Fibroblast of villous mesenchyme (primary cell): Measurements from ENCODE around the gene MSI2. TPM values are rescaled to one million over a fixed set of nuclear protein-coding genes. Genes with fewer than 3 reads are reported as not detected.

Experiments
- DNase-seq: peaks from one replicate; pipeline ENCODE4 v3.0.0-alpha.2; 2010; ENCODE audit warnings: low read depth
- H3K4me3 ChIP-seq: 2 replicates; pipeline ENCODE4 v1.5.1; 2011; ENCODE audit warnings: low read depth, mild to moderate bottlenecking, low read length
- total RNA-seq: library from RNA; depleted of rRNA; stranded (reverse); fragments of >200 nt; gene quantifications from 2 replicates; pipeline ENCODE4 v1.2.3, GENCODE V29; 2012
- TF ChIP-seq, protein P1 (sequence below): IDR thresholded peaks from 2 replicates; pipeline ENCODE4 v1.5.1; 2012; ENCODE audit warnings: low read depth, mild to moderate bottlenecking, low read length; ENCODE audit not compliant: insufficient read depth

MSI2 gene
- total RNA-seq, 1 donor, result 50.1 TPM

DNA sequence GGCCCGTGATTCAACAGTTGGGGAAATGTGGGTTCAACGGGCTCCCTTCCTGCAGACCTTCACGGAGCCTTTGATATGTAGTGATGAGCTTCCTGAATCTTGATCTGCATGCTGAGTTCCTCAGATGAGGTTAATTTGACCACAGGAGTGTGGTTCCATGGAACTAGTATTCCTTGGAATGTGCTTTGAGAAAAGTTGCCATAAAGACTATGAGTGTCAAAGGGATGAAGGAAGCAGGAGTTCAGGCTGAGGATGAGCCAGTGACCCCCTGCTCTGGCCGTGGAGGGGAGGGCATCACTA, 229.2 kb downstream of the MSI2 start:
- TF ChIP-seq, protein P1, sequence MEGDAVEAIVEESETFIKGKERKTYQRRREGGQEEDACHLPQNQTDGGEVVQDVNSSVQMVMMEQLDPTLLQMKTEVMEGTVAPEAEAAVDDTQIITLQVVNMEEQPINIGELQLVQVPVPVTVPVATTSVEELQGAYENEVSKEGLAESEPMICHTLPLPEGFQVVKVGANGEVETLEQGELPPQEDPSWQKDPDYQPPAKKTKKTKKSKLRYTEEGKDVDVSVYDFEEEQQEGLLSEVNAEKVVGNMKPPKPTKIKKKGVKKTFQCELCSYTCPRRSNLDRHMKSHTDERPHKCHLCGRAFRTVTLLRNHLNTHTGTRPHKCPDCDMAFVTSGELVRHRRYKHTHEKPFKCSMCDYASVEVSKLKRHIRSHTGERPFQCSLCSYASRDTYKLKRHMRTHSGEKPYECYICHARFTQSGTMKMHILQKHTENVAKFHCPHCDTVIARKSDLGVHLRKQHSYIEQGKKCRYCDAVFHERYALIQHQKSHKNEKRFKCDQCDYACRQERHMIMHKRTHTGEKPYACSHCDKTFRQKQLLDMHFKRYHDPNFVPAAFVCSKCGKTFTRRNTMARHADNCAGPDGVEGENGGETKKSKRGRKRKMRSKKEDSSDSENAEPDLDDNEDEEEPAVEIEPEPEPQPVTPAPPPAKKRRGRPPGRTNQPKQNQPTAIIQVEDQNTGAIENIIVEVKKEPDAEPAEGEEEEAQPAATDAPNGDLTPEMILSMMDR, result no peak
- DNase-seq, result no peak
- H3K4me3 ChIP-seq, result no peak overlapping the region

DNA sequence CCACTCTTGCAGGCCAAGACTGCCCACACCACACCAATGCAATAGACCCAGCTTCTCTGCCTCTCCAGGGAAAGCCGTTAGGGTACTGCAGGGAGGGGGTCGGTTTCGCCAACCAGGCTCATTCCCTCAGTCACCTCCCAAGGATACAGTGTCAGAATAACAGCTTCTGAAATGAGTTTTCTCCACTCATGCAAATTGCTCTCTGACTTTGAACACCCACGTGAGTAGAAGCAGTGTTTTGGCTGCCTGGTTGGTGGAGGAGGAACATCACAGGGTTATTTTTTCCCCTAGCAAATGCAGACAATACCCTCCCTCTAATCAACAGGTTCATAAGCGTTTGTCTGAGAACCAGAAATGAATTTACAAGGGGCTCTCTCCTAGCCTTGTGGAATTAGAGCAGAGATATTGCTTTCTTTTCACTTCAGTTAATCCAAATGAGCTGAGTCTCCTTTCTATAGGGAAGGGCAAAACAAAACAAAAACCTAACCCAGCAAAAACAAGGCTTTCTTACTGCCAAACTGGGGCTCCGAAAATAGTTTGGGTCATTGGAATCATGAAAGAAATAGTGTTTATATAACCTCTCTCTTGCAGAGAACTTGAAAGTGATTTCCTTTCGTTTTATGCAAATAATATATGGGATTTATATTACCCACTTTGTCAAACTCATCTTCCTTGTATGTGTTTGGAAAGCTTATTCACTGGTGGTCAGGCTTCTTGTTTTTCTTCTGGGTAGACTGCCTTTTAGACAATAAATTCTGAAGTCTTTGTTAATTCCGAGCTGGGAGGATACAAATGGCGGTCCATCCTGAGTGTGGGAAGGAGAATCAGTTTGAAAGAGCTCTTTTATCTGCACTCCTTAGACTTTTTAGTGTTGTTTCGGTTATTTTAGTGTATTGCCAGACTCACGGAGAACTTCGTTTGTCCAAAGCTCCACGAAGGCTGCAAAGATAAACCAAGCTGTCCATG, 229.9 kb downstream of the MSI2 start:
- H3K4me3 ChIP-seq, result no peak overlapping the region
- TF ChIP-seq, protein P1, result no peak
- DNase-seq, result no peak

DNA sequence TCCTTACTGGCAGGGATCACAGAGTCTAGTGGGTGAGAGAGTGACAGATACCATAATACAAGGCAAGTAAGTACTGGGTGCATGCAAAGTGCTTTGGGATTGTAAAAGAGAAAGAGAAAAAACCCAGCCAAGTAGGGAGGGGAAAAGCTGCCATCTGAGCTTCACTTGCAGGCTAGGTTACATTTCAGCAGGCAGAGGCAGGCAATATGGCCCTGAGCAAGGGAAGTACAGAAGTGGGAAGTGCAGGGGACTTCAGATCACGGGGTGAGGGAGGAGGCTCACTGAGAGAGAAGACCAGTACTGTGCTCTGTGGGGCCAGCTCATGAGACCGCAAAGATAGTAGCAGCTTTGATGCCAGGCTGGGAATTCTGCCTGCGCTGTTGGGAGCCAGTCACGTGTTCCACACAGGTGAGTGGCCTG, 230.6 kb downstream of the MSI2 start:
- TF ChIP-seq, protein P1, result no peak
- no peak overlapping the region for H3K4me3 ChIP-seq
- DNase-seq, result no peak

DNA sequence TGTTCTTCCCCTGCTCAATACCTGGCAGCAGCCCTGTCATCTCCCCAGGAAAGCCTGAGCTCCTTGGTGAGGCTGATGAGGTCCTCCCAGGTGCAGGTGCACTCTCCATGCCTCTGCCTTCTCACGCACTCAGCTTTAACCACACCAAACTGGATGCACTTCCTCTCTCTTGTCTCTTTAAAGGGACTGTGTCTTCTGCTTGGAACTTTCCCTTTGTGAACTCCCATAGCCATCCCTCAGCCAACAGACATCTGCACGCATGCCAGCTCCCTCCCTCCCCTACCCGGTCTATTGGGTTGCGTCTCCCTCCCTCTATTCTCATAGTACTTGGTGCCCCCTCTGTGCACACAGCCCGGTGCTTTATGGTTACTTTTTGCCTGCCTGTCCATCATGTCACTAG, 231.2 kb downstream of the MSI2 start:
- TF ChIP-seq, protein P1, result no peak
- H3K4me3 ChIP-seq, result no peak overlapping the region
- DNase-seq, result no peak

DNA sequence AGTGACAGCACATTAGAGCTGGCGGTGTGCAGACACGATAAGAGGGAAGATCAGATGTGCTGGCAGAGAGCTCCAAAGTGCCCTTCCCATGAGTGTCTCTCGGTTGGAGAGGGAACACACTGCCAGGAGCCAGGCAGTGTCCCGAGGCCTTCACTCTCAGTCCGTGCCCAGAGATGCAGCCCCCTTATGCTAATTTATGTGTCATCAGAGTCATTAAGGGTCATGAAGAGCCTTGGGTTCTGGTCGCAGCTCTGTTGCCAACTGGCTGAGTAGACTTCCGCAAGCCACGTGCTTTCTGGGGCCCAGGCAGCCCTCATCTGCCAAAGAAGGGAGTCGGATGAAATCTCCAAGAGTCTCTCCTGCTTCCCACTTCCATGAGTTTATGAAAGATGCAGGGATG, 232.5 kb downstream of the MSI2 start:
- no peak overlapping the region for H3K4me3 ChIP-seq
- TF ChIP-seq, protein P1, result no peak
- no peak for DNase-seq

DNA sequence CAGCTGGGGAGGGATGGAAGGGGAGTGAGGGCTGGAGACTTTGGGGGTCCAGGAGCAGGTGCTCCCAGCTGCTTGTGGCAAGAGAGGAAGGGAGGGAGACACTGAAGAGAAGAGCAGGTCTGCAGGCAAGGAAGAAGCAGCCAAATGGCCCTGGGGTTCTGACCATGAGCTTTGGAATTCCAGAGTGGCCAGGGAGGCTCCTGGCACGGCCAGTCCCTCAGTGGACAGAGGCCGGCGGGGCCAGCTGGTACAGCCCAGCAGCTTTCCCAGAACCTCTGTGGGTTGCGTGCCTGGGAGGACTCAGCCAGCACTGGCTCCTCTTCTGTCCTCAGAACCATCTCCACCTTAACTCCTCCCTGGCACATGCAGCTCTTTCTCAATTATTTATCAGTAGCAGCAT, 233.0 kb downstream of the MSI2 start:
- TF ChIP-seq, protein P1, result no peak
- no peak for DNase-seq
- no peak overlapping the region for H3K4me3 ChIP-seq
